T-helper 2 cell (primary cell): ENCODE measurements around the gene JMJD6.

Source experiments
- DNase-seq, 5 experiments: peaks; one replicate each; pipeline versions ENCODE4 v3.0.0 to v3.0.0-alpha.2; 2012 to 2022

JMJD6 gene

GRCh38 chr17:76697702-76698465 is 28.5 kb downstream of the JMJD6 start:
- DNase-seq = no peak

- DNase-seq = peak in 1 of 5 experiments; percentile 13
These were observed 29.4 kb downstream of the JMJD6 start for GRCh38 chr17:76696763-76697701.

GRCh38 chr17:76695059-76695831 is 31.2 kb downstream of the JMJD6 start:
- no peak for DNase-seq

GRCh38 chr17:76691379-76692191 is 34.8 kb downstream of the JMJD6 start:
- no peak for DNase-seq

GRCh38 chr17:76690596-76691280 is 35.7 kb downstream of the JMJD6 start:
- no peak for DNase-seq

GRCh38 chr17:76689859-76690258 is 36.5 kb downstream of the JMJD6 start:
- no peak for DNase-seq

- DNase-seq = no peak
These were observed 38.2 kb downstream of the JMJD6 start for GRCh38 chr17:76688165-76688622.

- DNase-seq = no peak
These were observed 38.9 kb downstream of the JMJD6 start for GRCh38 chr17:76687298-76688164.

- no peak for DNase-seq
These were observed 39.7 kb downstream of the JMJD6 start for GRCh38 chr17:76686538-76687297.

- DNase-seq = no peak
These were observed 40.6 kb downstream of the JMJD6 start for GRCh38 chr17:76685846-76686245.

- DNase-seq = no peak
These were observed 41.0 kb downstream of the JMJD6 start for GRCh38 chr17:76685366-76685765.

- no peak for DNase-seq
These were observed 41.6 kb downstream of the JMJD6 start for GRCh38 chr17:76684756-76685155.

GRCh38 chr17:76683921-76684745 is 42.3 kb downstream of the JMJD6 start:
- no peak for DNase-seq

GRCh38 chr17:76683011-76683755 is 43.2 kb downstream of the JMJD6 start:
- no peak for DNase-seq

- no peak for DNase-seq
These were observed 44.1 kb downstream of the JMJD6 start for GRCh38 chr17:76682296-76682695.

- peak in 4 of 5 experiments; percentile 39 to 78 (median 57) for DNase-seq
These were observed 44.9 kb downstream of the JMJD6 start for GRCh38 chr17:76681222-76682137.

- no peak for DNase-seq
These were observed 47.2 kb downstream of the JMJD6 start for GRCh38 chr17:76679239-76679638.
